Ecto neural progenitor cell (in vitro differentiated cells): ENCODE data around the gene SEPTIN2.
"Not testable (repeated sequence)": the region's sequence is repeated elsewhere in the genome, so short reads cannot be mapped to it uniquely, and the experiment has no call there.

ENCODE experiments used
- DNase-seq: peaks from one replicate; pipeline ENCODE4 v3.0.0-alpha.2; 2018; ENCODE audit warnings: low spot score

Gene SEPTIN2

GRCh38 chr2:241315879-241316631, at the start of gene SEPTIN2:
SEPTIN2 (plus strand) TSS chr2:241315925; CDS start chr2:241324233, 8,308 bp downstream.
- DNase-seq, result peak; percentile 89

- no peak for DNase-seq
These were observed 48.3 kb upstream of the SEPTIN2 start for GRCh38 chr2:241267249-241268067.

- no peak for DNase-seq
These were observed 47.4 kb upstream of the SEPTIN2 start for GRCh38 chr2:241268306-241268705.

GRCh38 chr2:241268716-241269445, 46.8 kb upstream of the SEPTIN2 start:
- DNase-seq, result no peak

- no peak for DNase-seq
These were observed 45.8 kb upstream of the SEPTIN2 start for GRCh38 chr2:241269707-241270520.

- DNase-seq, result no peak
These were observed 45.2 kb upstream of the SEPTIN2 start for GRCh38 chr2:241270531-241270930.

GRCh38 chr2:241271706-241272302, 43.9 kb upstream of the SEPTIN2 start:
- DNase-seq, result peak; percentile 60

- DNase-seq, result peak; percentile 67
These were observed 43.2 kb upstream of the SEPTIN2 start for GRCh38 chr2:241272303-241273209.

- DNase-seq, result no peak
These were observed 42.3 kb upstream of the SEPTIN2 start for GRCh38 chr2:241273210-241274020.

GRCh38 chr2:241274127-241274526, 41.6 kb upstream of the SEPTIN2 start:
- no peak for DNase-seq

- DNase-seq, result no peak
These were observed 40.2 kb upstream of the SEPTIN2 start for GRCh38 chr2:241275504-241275903.

GRCh38 chr2:241275910-241276309, 39.8 kb upstream of the SEPTIN2 start:
- DNase-seq, result no peak

- not testable (repeated sequence) for DNase-seq
These were observed 37.4 kb upstream of the SEPTIN2 start for GRCh38 chr2:241278306-241278705.

GRCh38 chr2:241279413-241279812, 36.3 kb upstream of the SEPTIN2 start:
- no peak for DNase-seq

- no peak for DNase-seq
These were observed 35.9 kb upstream of the SEPTIN2 start for GRCh38 chr2:241279828-241280227.

GRCh38 chr2:241280291-241280690, 35.4 kb upstream of the SEPTIN2 start:
- no peak for DNase-seq

GRCh38 chr2:241282555-241282954, 33.2 kb upstream of the SEPTIN2 start:
- no peak for DNase-seq

GRCh38 chr2:241285596-241285995, 30.1 kb upstream of the SEPTIN2 start:
- no peak for DNase-seq

- no peak for DNase-seq
These were observed 29.2 kb upstream of the SEPTIN2 start for GRCh38 chr2:241286348-241287090.
